Heart left ventricle (tissue), 16 donors: Measurements from ENCODE around the gene SELENOP. TPM values are rescaled to one million over a fixed set of nuclear protein-coding genes. Genes with fewer than 3 reads are reported as not detected.

Source experiments
- ATAC-seq, 4 donors: fragments of 200-7000 bp; cut with Tn5 transposase; one replicate each; pipeline ENCODE4 v1.9.1; 2020 to 2022; ENCODE audit warnings: moderate library complexity in 4 of 4, mild to moderate bottlenecking in 3 of 4, moderate number of reproducible peaks in 1 of 4
- DNase-seq, 5 donors: peaks; one replicate each; pipeline ENCODE4 v3.0.0-alpha.2; 2020
- H3K27ac ChIP-seq, 12 donors: fragments of 200-600 bp; sonication (generic) in 4 of 12; one replicate each; pipeline versions ENCODE4 v1.5.0 to v1.8.0; 2016 to 2022; ENCODE audit warnings: mild to moderate bottlenecking in 2 of 12
- H3K27me3 ChIP-seq, 9 donors: fragments of 200-600 bp; sonication (generic) in 2 of 9; one replicate each; pipeline versions ENCODE4 v1.5.1 to v1.8.0; 2016 to 2022; ENCODE audit warnings: mild to moderate bottlenecking in 3 of 9
- H3K36me3 ChIP-seq, 9 donors: fragments of 200-600 bp; sonication (generic) in 2 of 9; one replicate each; pipeline versions ENCODE4 v1.5.0 to v1.8.0; 2018 to 2022; ENCODE audit warnings: mild to moderate bottlenecking in 2 of 9
- H3K4me1 ChIP-seq, 12 donors: fragments of 200-600 bp; sonication (generic) in 4 of 12; one replicate each; pipeline versions ENCODE4 v1.5.0 to v1.8.0; 2016 to 2022; ENCODE audit warnings: mild to moderate bottlenecking in 3 of 12
- H3K4me3 ChIP-seq, 12 donors: fragments of 200-600 bp; sonication (generic) in 4 of 12; one replicate each; pipeline versions ENCODE4 v1.5.0 to v1.8.0; 2017 to 2022; ENCODE audit warnings: mild to moderate bottlenecking in 9 of 12, moderate library complexity in 4 of 12
- H3K9me3 ChIP-seq, 12 donors: fragments of 200-600 bp; sonication (generic) in 4 of 12; one replicate each; pipeline versions ENCODE4 v1.5.0 to v1.8.0; 2016 to 2022; ENCODE audit warnings: mild to moderate bottlenecking in 1 of 12
- CTCF ChIP-seq, 12 donors: fragments of 200-600 bp; sonication (generic) in 4 of 12; IDR thresholded peaks; one replicate each; pipeline versions ENCODE4 v1.5.0 to v1.8.0; 2018 to 2022; ENCODE audit warnings: antibody characterized with exemption in 12 of 12, mild to moderate bottlenecking in 5 of 12
- POLR2A ChIP-seq, 2 donors: fragments of 450-650 bp; IDR thresholded peaks; one replicate each; pipeline ENCODE4 v1.6.1; 2017; ENCODE audit warnings: antibody characterized with exemption in 2 of 2, mild to moderate bottlenecking in 2 of 2, moderate library complexity in 2 of 2
- WGBS, 4 donors: extraction: QIAGEN DNeasy Blood & Tissue Kit in 2 of 4; methylation state at CpG; one replicate each; pipeline versions ENCODE4 v1.1.5 to v1.1.7; 2013 to 2018; 5-methylcytosine and 5-hydroxymethylcytosine counted together
- intact Hi-C, 10 donors: fragments of 100-400 bp; cut with DNase I; formaldehyde crosslinking; loops; one replicate each; pipeline versions ENCODE4 v1.11.1 to v1.14.2; 2022
- polyA plus RNA-seq, 2 donors: library from polyadenylated mRNA; stranded (reverse); fragments of 200-250 nt; gene quantifications; one replicate each; pipeline ENCODE4 v1.2.3, GENCODE V29; 2013
- total RNA-seq, 9 donors: library from RNA; depleted of rRNA in 2 of 9; stranded (reverse); fragments of >200 nt in 2 of 9; fragmentation: NEBNext Ultra II Directional in 3 of 9; extraction: Animal tissue kit (Norgen Biotek cat#: 25700) in 3 of 9; gene quantifications; one replicate each; pipeline versions ENCODE4 v1.1.0 to v1.2.4, GENCODE V29; 2016 to 2023
- donor health status: ischemic (EF 13 %, LVEDD 7.1; RV severe dilation, severe dysfunction).
- donor health status: healthy with polysubstance abuse.
- donor health status: DM: no; HTN: yes; CAD: no.
- donor health status: DM: no; HTN: no; CAD: no.
- donor health status: ischemic (EF 25% LVEDD 6.9; RV normal size, moderate dysfunction).
- donor health status: ischemic (EF 25% LVEDD 5.7; RV mildly dilated, moderate dysfunction).
- donor health status: healthy.
- donor health status: DM: yes; HTN: yes; CAD: no.
- donor health status: ischemic (EF 35%, LVEDD 5.7; RV mildly dilated, moderate dysfunction).
- donor health status: nonischemic (EF 11% LVEDD 7.7; RV severe dilation, severe dysfunction).
- donor health status: DM: yes; HTN: yes; CAD: no.
- donor health status: PGD.
- donor health status: ischemic (EF 29% LVEDD 5.4; RV normal size, mild dysfunction).
- donor health status: nonischemic (EF 23%, LVEDD 6.1; RV moderate dilation, normal function).

SELENOP gene
- total and polyA plus RNA-seq, 11 donors = 53.3 to 547 (median 194) TPM

GRCh38 chr5:42756606-42757601, 54.8 kb downstream of the SELENOP start, which contains the start of gene CCDC152:
Gene CCDC152, plus strand, starts transcription at chr5:42756818. Its CDS starts 2,304 bp downstream, at chr5:42759122.
- intact Hi-C loops = no loop called here
- peaks cover 0 to 8% (median 0%) of the 10 kb centered on the region in 12 donors for H3K4me1 ChIP-seq
- WGBS, 4 donors = 22 to 33% (median 23%) methylated on average over 35 of the region's 35 CpGs
- TF ChIP-seq CTCF (IDR thresholded peaks at IDR 0.05) = no peak
- no peak for TF ChIP-seq POLR2A (IDR thresholded peaks at IDR 0.05)
- ATAC-seq = peak in 3 of 4 donors; percentile 49 to 55 (median 53)
- H3K9me3 ChIP-seq = no peaks in the 10 kb centered on the region
- no peaks in the 10 kb centered on the region for H3K36me3 ChIP-seq
- peak in 3 of 5 donors; percentile 23 to 64 (median 31) for DNase-seq
- peaks cover 0 to 6% (median 0%) of the 10 kb centered on the region in 9 donors for H3K27me3 ChIP-seq
- peak within 1 kb of the TSS in 11 of 12 donors; percentile 7 to 55 (median 44) for H3K4me3 ChIP-seq
- H3K27ac ChIP-seq = no peak within 1 kb of the TSS

- Histone ChIP-seq H3K27me3 (peaks cover 0 to 6% (median 0%) of the 10 kb centered on the region in 9 donors), H3K4me1 (peaks cover 0 to 8% (median 0%) of the 10 kb centered on the region in 12 donors), H3K36me3 (no peaks in the 10 kb centered on the region), H3K27ac (no peak overlapping the region), H3K9me3 (no peaks in the 10 kb centered on the region), H3K4me3 (no peak overlapping the region)
- intact Hi-C loops = no loop called here
- ATAC-seq (no peak), DNase-seq (no peak)
- no peak for TF ChIP-seq CTCF (IDR thresholded peaks at IDR 0.05)
- TF ChIP-seq POLR2A (IDR thresholded peaks at IDR 0.05) = no peak
- WGBS, 4 donors = 92 to 94% (median 93%) methylated on average over 3 of the region's 3 CpGs
Measured at GRCh38 chr5:42753099-42753498, 58.6 kb downstream of the SELENOP start.

- no peak overlapping the region for H3K27ac ChIP-seq
- no peaks in the 10 kb centered on the region for H3K36me3 ChIP-seq
- intact Hi-C loops = no loop called here
- ATAC-seq (no peak), DNase-seq (no peak)
- H3K9me3 ChIP-seq = no peaks in the 10 kb centered on the region
- no peak overlapping the region for H3K4me3 ChIP-seq
- H3K4me1 ChIP-seq = no peaks in the 10 kb centered on the region
- H3K27me3 ChIP-seq = no peaks in the 10 kb centered on the region
- TF ChIP-seq POLR2A (IDR thresholded peaks at IDR 0.05) (no peak), CTCF (IDR thresholded peaks at IDR 0.05) (no peak)
- 64 to 89% (median 71%) methylated on average over 5 of the region's 5 CpGs for WGBS, 4 donors
Measured at GRCh38 chr5:42751044-42751443, 60.6 kb downstream of the SELENOP start.

GRCh38 chr5:42750507-42750906, 61.2 kb downstream of the SELENOP start:
- H3K36me3 ChIP-seq = no peaks in the 10 kb centered on the region
- H3K27ac ChIP-seq = no peak overlapping the region
- intact Hi-C loops = no loop called here
- H3K9me3 ChIP-seq = no peaks in the 10 kb centered on the region
- no peak for ATAC-seq
- no peaks in the 10 kb centered on the region for H3K27me3 ChIP-seq
- no peak for TF ChIP-seq CTCF (IDR thresholded peaks at IDR 0.05)
- TF ChIP-seq POLR2A (IDR thresholded peaks at IDR 0.05) = no peak
- DNase-seq = no peak
- no peak overlapping the region for H3K4me3 ChIP-seq
- H3K4me1 ChIP-seq = no peaks in the 10 kb centered on the region
- 93 to 96% (median 94%) methylated on average over 3 to 5 of the region's 5 CpGs for WGBS, 4 donors
